HG03342 (cell line): ENCODE data around the gene SPRR4.
A peak's percentile ranks its signal among the peaks of the same experiment; 100 is the strongest.

Experiments
- ATAC-seq: cut with Tn5 transposase; IDR thresholded peaks from one replicate; pipeline ENCODE4 v1.9.1; 2021; ENCODE audit warnings: mild to moderate bottlenecking, moderate library complexity; ENCODE audit not compliant: unreplicated experiment

Gene SPRR4

DNA sequence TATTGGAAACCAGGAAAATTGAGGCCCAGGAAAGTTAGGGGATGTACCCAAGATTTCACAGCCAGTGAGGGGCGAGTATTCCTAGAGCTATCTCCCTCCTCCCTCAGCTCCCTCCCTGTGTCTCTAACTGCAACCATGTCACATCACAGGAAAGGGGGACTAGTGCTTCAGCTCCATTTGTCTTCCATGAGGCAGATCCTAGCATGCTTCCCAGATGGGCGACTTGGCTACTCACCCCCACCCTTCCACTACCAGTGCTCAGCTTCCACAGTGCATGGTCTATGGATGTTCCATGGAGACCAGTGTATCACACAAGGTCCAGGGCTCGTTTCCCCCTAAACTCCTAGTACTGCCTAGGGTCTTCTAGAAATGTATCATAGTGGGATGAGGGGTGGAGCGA, 4.6 kb upstream of the SPRR4 start:
- no peak for ATAC-seq

DNA sequence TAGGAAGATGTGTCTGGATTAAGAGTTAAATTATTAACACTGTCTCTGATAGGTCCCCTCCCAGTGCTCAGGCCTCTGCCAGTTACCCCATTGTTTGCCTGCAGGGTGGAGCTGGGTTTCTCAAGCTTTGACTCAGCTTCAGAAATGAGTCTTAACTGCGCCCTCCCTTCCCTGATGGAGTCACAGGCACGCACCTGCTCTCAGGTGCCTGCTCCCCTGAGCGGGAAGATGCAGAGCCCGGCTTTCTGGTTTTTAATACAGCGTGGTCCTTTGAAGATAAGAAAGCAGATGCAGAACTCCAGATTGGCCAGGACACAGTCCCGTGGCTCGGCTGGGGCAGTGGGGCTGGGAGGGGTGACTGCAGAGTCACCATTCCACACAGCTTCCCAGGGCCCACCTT, 3.2 kb upstream of the SPRR4 start:
- ATAC-seq, result no peak

DNA sequence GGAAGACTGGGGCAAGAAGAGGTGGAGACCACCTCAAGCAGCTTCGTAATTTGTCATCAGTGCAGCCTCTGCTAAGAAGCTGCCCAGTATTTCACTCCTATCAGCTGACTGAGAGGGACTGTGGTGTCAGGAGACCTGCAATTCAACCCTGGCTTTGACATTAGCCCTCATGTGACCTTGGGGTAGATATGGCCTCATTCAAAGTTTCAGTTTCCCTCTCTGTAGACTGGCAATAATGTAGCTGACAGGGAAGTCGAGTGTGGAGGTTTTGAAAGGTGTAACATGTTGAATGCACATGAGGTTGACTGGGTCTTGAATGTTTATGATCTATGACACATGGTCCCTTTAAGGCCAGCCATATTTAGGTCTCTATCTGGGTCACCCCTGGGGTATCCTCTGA, 2.2 kb upstream of the SPRR4 start:
- peak; percentile 86 for ATAC-seq

DNA sequence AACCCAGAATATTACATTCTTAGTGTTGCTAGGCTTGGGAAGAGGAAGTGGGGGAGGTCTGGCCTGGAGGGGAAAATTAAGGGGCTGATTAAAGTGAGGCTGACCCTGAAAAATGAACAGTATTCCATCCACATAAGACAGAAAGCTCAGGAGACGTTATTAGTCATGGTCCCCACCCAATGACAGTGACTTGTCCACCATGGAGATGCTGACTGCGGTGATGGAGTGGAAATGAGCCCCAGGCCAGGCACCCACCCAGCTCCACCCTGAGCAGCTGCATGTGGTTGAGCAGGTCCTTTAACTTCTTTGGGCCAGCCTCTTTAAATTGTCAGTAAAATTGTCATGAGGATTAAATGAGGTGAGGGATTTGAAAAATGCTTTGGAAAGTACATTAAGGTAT, 1.4 kb upstream of the SPRR4 start:
- no peak for ATAC-seq

DNA sequence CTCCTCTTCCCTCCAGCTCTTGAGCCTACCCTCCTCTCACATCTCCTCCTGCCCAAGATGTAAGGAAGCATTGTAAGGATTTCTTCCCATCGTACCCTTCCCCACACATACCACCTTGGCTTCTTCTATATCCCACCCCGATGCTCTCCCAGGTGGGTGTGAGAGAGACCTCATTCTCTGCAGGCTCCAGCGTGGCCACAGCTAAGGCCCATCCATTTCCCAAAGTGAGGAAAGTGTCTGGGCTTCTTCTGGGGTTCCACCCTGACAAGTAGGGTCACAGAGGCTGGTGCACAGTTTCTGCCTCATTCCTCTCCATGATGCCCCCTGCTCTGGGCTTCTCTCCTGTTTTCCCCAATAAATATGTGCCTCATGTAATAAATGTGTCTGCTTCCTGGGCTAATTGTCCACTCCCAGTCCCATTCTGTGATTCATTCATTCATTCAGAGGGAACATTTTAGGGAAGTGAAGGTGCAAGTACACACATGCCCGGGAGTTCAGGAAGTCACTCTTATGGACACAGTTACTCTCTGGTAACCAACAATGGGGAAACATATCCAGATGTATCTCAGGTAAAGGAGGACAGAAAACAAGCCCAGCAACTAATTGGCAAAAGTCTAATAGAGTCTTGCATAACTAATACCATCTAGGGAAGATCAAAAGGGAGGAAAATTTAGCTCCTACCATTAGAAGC, 1.9 kb downstream of the SPRR4 start:
- no peak for ATAC-seq

DNA sequence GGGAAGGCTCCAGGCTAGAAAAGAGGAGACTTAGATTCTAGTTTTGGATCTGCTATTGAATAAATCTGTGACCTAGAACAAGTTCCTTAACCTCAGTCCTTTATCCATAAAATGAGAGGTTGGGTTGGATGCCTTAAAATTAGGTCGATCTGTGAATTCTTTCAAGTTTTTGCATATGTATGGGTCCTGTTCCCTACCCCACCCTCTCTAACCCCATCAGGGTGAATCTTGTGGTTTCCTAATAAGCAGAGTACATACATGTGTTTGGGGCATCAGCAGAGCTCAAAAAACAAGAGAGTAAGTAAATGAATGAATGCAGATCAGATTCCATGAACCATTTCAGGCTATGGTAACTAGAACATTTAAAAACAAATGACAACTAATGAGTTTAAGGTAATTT, 6.2 kb downstream of the SPRR4 start:
- ATAC-seq, result no peak

DNA sequence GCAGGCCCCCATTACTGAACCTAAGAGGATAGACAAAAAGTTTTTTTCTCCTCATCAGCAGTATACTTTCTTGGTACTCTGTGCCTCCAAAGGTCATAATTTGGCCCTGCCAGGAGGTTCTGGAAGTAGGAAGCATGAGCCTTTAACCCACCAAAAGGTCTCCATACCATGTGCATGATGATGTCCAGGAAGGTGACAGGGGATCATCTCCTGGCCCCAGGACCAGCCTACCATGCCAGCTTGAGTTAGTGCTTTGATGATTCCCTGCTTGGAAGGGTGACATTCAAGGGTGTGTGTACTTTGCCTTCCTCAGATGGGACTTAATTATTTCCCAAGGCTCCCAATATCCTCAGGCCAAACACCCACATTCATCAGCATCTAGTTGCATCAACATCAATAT, 7.2 kb downstream of the SPRR4 start:
- ATAC-seq, result no peak

DNA sequence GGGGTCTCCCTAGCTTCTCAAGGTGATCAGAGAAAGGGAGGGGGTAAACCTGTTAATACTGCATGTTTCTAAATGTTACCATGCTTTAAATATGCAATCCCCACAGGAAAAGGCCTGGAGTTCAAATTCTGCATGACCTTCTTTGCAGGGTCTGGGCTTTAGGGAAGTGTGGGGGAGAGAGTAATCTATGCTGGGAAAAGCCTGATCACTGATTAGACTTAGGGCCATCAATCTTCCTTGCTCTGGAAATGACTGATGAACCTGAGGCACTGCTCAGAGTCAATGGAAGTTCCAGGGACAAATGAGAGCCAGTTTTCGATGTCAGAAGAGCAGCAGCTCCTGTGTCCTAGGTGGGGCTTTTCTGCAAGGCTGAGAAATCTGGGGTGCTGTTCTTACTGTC, 10.2 kb downstream of the SPRR4 start:
- ATAC-seq, result no peak

DNA sequence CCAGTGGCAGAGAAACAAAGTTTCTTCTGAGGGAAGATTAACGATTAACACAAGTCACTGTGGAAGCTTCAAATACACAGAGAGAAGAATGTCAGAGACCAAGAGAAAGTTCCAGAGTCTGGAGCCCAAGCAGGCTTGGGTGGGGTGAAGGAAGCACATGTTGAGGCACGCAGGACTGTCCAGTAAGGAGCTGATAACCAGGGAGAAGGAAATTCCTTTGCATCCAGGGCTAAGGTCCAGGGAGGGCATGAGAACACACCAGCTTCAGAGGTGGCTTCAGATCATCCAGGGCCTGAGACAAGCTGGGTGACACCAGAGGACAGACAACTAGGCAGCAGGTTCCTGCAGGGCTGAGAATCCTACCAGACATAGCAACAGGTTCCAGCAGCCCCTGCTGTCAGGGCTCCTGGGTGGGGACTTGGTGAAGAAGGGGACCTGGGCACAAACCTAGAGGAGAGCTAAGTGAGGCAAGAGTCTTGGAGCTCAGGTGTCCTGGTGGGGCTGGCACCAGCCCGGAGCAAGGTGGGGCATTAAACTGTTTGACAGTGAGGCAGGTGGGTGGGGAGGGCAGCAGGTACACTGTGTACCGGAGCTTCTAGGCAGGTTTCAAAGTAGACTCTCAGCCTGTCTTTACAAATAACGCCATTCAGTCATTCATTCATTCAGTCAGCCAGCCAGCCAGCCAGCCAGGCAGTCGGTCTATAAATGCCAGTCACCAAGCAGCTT, 10.9 kb downstream of the SPRR4 start:
- ATAC-seq, result no peak

DNA sequence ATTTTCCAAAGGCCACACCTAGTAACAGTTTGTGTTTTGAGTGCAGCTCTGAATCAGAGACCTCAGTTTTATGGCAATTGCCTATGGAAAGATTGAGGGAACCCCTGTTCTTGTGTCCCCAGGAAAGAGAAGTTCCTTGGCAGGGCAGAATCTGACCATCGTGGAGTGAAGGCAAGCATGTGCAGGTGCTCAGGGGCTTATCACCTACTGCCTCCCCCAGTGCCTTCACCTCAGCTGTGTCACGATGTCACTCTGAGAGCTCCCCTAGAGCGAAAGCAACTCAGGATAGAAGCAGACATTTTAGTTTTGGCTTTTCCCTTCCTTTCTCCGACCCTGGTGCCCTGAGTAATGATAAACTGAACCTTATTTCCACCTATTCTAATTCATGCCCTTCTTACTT, 11.6 kb downstream of the SPRR4 start:
- ATAC-seq, result no peak

DNA sequence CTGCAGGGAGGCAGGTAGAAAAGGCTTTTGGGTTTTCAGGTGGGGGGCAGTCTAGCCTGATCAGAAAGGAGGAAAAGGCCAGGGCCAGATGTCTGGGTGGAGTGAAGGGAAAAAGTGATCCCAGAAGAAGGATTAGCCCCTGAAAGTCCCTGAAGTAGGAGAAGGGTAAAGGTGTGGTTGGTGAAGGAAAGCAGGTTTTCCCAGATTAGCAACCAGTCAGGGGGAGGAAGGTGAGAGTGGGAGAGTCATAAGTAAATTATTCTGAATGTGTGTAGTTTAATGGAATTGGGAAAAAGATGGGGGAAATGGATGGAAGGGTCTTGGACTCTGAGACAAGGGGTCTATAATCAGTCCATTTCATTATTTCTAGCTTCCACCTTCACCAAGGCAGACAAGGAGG, 12.8 kb downstream of the SPRR4 start:
- ATAC-seq, result no peak

DNA sequence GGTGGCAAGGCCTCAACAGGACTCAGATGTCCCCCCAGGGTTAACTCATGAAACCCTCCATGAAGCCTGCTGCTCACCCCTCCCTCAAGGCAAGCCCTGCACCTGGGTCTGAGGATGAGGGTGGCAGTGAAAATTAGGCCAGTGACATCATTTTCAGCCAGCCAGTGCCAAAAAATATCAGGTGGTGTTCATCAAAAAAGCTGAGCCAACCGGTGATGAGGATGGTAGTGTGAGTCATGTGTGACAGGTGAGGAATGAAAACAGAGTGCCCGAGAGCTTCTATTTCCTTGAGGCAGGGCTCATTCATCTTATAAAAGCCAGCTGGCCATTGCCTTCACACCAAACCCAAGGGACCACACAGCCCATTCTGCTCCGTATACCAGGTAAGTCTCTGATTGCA, 13.3 kb downstream of the SPRR4 start, which contains the start of gene SPRR1A:
Gene SPRR1A (plus strand): TSS at position 339 of the 400 bp plus-strand sequence. CDS start 1,150 bp downstream, outside the sequence.
- ATAC-seq, result no peak

DNA sequence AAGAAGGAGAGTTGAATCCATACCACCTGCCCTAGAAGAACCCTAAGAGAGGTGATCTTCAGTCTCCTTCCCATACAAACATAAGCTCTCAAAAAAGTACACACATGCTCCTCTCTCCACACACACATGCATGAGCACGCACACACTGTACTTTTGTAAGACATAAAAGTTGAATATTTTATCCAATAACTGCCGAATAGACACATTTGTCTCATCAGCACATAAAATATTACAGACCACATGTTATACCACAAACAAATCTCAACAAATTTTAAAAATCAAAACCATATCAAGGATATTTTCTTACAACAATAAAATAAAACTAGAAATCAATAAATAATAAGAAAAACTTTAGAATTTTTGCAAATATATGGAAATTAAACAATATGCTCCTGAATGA, 16.1 kb downstream of the SPRR4 start:
- ATAC-seq, result no peak

DNA sequence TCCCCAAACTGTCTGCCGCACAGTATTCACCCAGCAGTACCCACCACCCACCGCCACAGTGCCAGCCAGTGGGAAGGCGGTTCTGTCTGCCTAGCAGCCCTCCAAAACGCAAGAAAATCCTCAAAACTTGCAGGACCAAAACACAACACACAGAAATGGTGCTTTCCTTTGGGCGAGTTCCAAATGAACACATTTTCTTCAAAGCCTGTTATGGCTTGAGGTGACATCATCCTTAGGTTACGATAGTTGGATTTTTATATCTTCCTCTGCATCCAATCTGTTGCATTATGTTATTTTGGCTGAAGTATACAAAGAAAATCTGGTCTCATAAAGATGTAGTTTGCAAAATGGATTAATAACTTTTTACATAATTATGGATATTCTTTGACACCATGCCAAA, 22.7 kb downstream of the SPRR4 start:
- no peak for ATAC-seq

DNA sequence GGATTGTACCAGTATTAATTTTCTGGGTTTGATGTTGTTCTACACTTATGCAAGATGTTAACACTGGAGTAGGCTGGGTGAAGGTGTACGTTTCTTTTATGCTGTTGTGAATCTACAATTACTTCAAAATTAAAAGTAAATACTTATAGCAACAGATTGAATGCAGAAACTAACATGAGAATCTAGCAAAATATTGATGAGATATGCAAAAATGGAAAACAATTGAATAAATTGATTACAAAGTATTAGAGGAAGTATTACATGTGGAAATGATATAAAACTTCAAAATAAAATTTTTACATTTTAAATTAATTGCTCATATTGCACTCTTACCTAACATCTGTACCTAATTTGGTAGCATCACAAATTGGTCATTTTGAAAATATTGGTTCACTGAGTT, 25.4 kb downstream of the SPRR4 start:
- ATAC-seq, result no peak

DNA sequence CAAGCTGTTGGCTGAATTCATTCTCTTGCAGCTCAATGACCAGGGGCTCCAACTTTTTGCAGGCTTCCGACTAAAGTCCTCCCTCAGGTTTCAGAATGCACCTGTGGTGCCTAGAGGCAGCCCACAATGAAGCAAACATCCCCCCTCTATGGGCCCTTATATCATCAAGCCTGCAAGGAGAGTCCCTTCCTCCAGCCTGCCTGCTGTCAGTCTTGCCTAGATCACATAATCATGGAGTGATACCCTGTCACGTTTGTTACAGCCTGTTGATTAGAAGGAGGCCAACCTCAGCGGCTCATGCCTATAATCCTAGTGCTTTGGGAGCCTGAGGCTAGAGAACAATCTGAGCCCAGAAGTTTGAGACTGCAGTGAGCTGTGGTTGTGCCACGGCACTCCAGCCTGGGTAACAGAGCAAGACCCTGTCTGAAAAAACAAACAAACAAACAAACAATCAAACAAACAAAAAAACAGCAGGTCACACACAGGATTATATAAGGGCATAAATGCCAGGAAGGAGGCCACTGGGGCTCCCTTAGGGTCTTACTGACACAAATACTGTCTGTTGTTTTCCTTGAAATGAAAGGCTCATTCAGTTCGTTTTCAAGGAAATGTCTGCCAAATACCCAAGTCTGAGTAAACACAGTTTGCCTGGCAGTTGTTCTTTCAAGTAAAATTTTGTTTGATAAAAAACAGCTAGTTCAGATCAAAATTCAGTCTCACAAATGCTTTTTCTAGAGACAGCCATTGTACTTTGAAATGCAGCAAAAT, 26.4 kb downstream of the SPRR4 start:
- ATAC-seq, result no peak

DNA sequence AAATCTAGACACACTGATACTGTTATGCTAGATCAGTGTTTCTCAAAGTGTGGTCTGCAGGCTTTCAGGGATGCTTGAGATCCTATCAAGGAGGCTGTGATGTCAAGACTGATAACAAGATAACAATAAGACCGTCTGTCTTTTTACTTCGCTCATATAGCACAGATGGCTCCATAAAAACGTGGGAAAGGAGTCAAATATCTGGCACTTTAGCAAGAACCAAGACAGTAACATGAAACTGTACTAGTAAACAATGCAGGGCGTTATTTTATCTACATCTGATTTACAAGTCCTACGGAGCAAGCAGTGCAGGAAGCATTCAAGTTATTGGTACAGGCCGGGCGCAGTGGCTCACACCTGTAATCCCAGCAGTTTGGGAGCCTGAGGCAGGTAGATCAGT, 27.5 kb downstream of the SPRR4 start:
- ATAC-seq, result no peak

DNA sequence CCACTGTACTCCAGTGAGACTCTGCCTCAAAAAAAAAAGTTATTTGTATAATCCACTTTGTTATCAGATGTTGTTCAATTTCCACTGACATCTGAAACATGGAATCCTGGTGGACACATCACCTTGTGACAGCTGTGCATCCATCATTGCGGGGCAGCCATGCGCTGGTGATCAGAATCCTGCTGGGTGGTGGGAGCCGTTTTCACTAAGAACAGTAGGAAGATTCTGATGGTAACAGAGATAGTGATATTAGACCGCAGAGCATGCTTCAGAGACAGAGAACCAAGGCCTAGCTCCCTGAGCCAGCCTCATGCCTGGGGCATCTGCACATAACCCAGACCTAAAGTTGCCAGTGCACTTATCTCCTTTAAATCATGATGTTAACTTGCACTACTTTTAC, 28.0 kb downstream of the SPRR4 start:
- ATAC-seq, result no peak

DNA sequence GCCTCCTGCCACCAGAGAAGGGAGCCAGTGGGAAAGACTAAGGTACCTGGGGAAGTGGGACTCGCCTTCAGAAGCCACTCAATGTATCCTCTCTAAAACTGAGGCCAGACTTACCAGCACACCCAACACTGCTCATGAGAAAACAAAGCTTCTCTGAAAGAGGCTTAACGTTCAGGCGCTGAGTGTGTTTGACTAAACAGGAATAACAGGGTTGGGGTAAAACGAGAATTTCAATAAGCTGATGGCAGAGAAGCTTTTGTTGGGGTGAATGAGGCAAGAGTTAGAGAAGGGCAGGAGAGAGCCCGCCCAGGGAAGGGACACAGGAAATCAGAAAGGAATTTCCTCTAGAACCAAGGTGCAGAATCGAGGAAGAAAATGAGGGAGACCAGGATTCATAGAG, 29.4 kb downstream of the SPRR4 start:
- no peak for ATAC-seq

DNA sequence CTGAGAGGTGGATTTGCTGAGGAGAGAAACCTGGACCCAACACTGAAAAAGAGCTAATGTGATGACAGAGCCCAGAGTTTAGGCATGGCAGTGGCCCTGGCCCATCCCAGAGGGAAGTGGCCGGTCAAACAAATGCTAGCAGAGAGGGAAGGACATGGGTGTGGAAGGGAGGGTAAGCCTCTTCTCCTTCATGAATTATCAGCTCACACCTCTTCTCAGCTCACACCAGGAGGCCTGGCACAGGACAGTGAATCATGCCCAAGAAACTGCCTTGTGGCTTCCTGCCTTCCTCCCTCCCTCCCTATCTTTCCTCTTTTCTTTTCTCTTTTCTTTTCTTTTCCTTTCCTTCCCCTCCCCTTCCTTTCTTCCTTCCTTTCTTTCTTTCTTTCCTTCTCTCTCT, 29.8 kb downstream of the SPRR4 start:
- ATAC-seq, result no peak

DNA sequence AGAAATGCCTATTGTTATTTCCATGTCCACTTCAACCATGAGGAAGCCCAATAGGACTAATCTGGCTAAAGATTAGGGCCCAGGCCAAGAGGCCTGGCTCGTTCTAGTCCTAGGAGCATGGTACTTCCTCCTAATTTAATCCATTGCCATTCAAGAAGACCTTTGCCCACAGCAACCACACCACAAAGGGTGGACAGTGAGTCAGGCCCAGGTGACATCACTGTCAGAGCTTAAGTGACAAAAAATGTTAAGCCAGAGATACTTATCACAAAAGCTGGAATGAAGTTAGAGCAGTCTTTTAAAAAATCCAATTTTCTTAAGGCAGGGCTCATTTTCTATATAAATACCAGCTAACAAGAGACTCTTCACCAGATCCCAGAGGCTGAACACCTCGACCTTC, 30.9 kb downstream of the SPRR4 start, which contains the start of gene SPRR3:
Gene SPRR3 (plus strand): TSS at position 368 of the 400 bp plus-strand sequence. CDS start 1,272 bp downstream, outside the sequence.
- ATAC-seq, result no peak
